Liver (tissue), 3 donors: Measurements from ENCODE around the gene SPTBN1.

Experiments
- EGR1 ChIP-seq, 2 donors: IDR thresholded peaks; 2 replicates each; pipeline ENCODE4 v1.6.1; 2016 to 2018; ENCODE audit warnings: antibody characterized with exemption in 2 of 2, low read depth in 2 of 2
- JUND ChIP-seq, 2 donors: IDR thresholded peaks; 2 replicates each; pipeline ENCODE4 v1.6.1; 2016; ENCODE audit warnings: antibody characterized with exemption in 2 of 2
- RAD21 ChIP-seq, 2 donors: IDR thresholded peaks; 2 replicates each; pipeline ENCODE4 v1.6.1; 2016; ENCODE audit warnings: antibody characterized with exemption in 2 of 2, mild to moderate bottlenecking in 2 of 2
- SP1 ChIP-seq: IDR thresholded peaks from 2 replicates; pipeline ENCODE4 v1.6.1; 2018; ENCODE audit warnings: antibody characterized with exemption, mild to moderate bottlenecking
- TF ChIP-seq, protein P1 (sequence below): fragments of 150-350 bp; IDR thresholded peaks from 2 replicates; pipeline ENCODE4 v1.5.1; 2017; ENCODE audit warnings: improper control_type of control experiment, low read depth, low read length; ENCODE audit not compliant: missing input control
- TF ChIP-seq, protein P2 (sequence below): IDR thresholded peaks from 2 replicates; pipeline ENCODE4 v1.6.1; 2016; ENCODE audit warnings: antibody characterized with exemption
- TF ChIP-seq, protein P3 (sequence below): IDR thresholded peaks from 2 replicates; pipeline ENCODE4 v1.6.1; 2016; ENCODE audit warnings: antibody characterized with exemption
- TF ChIP-seq, protein P4 (sequence below): IDR thresholded peaks from 2 replicates; pipeline ENCODE4 v1.6.1; 2016; ENCODE audit warnings: antibody characterized with exemption
- donor health status: healthy.
- donor health status: healthy.

DNA sequence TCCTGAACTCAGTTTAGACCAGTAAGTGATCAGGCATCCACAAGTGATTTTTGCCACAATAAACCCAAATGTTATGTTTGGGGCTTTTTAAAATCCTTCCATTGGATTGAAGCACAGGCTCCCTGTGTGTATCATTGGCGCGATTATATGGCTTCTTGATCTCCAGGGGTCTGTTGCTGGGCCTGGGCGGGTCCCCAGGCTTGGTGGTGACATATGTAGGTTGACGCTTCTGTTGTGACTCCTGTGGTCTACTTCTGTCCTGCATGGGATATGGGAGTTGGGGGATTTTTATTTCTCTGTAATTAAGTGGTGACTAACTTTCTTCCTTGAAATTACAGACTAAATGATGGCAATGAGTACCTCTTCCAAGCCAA lies 211.1 kb downstream of the SPTBN1 start:
- TF ChIP-seq, protein P1, sequence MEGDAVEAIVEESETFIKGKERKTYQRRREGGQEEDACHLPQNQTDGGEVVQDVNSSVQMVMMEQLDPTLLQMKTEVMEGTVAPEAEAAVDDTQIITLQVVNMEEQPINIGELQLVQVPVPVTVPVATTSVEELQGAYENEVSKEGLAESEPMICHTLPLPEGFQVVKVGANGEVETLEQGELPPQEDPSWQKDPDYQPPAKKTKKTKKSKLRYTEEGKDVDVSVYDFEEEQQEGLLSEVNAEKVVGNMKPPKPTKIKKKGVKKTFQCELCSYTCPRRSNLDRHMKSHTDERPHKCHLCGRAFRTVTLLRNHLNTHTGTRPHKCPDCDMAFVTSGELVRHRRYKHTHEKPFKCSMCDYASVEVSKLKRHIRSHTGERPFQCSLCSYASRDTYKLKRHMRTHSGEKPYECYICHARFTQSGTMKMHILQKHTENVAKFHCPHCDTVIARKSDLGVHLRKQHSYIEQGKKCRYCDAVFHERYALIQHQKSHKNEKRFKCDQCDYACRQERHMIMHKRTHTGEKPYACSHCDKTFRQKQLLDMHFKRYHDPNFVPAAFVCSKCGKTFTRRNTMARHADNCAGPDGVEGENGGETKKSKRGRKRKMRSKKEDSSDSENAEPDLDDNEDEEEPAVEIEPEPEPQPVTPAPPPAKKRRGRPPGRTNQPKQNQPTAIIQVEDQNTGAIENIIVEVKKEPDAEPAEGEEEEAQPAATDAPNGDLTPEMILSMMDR = no peak
- TF ChIP-seq JUND (IDR thresholded peaks at IDR 0.05) = no peak
- no peak for TF ChIP-seq SP1
- TF ChIP-seq, protein P2, sequence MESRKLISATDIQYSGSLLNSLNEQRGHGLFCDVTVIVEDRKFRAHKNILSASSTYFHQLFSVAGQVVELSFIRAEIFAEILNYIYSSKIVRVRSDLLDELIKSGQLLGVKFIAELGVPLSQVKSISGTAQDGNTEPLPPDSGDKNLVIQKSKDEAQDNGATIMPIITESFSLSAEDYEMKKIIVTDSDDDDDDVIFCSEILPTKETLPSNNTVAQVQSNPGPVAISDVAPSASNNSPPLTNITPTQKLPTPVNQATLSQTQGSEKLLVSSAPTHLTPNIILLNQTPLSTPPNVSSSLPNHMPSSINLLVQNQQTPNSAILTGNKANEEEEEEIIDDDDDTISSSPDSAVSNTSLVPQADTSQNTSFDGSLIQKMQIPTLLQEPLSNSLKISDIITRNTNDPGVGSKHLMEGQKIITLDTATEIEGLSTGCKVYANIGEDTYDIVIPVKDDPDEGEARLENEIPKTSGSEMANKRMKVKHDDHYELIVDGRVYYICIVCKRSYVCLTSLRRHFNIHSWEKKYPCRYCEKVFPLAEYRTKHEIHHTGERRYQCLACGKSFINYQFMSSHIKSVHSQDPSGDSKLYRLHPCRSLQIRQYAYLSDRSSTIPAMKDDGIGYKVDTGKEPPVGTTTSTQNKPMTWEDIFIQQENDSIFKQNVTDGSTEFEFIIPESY = no peak
- no peak for TF ChIP-seq RAD21 (IDR thresholded peaks at IDR 0.05)
- TF ChIP-seq, protein P3, sequence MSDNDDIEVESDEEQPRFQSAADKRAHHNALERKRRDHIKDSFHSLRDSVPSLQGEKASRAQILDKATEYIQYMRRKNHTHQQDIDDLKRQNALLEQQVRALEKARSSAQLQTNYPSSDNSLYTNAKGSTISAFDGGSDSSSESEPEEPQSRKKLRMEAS = no peak
- TF ChIP-seq EGR1 (IDR thresholded peaks at IDR 0.05; ENCODE audit: low read depth in 2 of 2) = no peak
- TF ChIP-seq, protein P4, sequence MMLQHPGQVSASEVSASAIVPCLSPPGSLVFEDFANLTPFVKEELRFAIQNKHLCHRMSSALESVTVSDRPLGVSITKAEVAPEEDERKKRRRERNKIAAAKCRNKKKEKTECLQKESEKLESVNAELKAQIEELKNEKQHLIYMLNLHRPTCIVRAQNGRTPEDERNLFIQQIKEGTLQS = no peak
